Activated CD4-positive, alpha-beta T cell treated with anti-CD3 and anti-CD28 coated beads for 24 hours (primary cell): ENCODE measurements around the gene EDN1.
"Not testable (repeated sequence)": the region's sequence is repeated elsewhere in the genome, so short reads cannot be mapped to it uniquely, and the experiment has no call there.

Experiments
- DNase-seq, 2 donors: peaks; one replicate each; pipeline ENCODE4 v3.0.0-alpha.2; 2020; ENCODE audit warnings: low read depth in 2 of 2

Gene EDN1

GRCh38 chr6:12293931-12294807 lies 4.0 kb downstream of the EDN1 start:
- DNase-seq = no peak

- DNase-seq = no peak
Measured at GRCh38 chr6:12294851-12295536, 4.8 kb downstream of the EDN1 start.

- no peak for DNase-seq
Measured at GRCh38 chr6:12295558-12296254, 5.5 kb downstream of the EDN1 start.

GRCh38 chr6:12296255-12296573 lies 6.1 kb downstream of the EDN1 start:
- no peak for DNase-seq

DNA sequence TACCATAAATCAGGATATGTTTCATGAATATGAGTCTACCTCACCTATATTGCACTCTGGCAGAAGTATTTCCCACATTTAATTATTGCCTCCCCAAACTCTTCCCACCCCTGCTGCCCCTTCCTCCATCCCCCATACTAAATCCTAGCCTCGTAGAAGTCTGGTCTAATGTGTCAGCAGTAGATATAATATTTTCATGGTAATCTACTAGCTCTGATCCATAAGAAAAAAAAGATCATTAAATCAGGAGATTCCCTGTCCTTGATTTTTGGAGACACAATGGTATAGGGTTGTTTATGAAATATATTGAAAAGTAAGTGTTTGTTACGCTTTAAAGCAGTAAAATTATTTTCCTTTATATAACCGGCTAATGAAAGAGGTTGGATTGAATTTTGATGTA lies 6.4 kb downstream of the EDN1 start:
- no peak for DNase-seq

DNA sequence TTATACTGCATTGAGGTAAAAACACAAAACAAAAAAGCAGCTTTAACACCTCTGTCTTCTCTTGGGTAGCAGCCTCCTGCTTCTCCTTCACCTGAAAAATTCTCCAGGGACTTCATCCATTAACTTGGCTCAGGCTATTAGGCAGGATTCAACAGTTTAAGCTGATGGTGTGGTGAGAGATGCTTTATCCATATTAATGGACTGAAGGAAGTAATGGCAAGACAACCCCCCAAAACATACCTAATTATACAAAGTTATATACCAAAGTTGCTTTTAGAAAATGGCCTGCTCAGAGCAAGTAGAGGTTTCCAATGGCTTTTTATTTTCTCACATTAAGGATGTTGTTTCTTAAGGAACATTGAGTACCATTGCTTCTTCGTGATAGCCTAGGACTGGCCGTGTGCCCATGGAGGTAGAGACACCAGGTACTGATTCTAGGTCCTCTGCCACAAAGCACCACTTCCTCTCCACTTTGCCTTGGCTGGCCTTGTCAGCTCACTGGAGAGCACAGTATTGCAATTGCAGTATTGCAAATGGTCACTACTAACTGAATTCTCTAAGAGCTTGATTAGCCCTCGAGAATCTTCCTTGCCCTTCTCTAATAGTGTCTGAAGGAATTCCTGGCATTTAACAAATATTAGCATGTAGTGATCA lies 7.3 kb downstream of the EDN1 start:
- DNase-seq = no peak

DNA sequence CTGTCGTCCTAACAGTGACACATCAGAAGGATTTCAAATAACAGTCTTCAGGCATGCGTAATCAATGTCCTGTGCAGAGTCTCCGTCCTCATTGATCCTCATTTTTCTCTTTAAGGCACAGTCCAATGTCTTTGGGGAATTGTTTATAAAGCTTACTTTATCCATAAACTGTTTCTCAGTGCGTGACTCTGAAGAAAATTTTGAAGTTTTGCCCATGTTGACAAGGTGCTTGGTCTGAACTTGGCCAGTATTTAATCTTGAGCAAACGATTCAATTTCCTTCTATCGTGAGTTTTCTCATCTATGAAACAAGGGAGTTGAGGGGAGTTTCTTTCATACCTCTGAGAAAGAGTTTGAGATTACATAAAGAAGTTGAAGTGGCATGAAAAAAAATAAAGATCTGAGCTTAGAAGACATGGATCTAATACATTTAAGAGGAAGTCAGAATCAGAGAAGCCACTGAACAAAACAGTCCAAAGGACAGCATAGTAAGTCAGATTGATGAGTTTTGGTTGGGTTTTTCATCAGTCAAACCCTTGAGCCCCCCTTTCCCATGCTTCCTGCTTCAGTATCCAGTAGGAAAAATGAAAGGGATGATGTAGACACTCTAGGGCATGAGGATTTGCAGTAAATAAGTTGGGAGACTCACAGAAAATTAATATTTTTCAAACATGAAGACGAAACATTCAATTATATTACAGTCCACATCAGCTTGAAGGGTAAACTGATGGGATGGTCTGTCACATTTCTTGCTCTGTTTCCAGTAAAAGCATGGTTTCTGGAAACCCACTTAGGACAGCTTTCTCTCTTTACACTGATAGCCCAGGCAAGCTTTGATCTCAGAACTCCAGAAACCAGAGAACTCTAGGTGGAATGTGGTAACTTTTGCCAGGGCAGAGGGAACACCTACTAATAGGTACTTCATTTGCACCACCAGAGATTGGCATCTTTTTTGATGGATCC lies 8.1 kb downstream of the EDN1 start:
- no peak for DNase-seq

DNA sequence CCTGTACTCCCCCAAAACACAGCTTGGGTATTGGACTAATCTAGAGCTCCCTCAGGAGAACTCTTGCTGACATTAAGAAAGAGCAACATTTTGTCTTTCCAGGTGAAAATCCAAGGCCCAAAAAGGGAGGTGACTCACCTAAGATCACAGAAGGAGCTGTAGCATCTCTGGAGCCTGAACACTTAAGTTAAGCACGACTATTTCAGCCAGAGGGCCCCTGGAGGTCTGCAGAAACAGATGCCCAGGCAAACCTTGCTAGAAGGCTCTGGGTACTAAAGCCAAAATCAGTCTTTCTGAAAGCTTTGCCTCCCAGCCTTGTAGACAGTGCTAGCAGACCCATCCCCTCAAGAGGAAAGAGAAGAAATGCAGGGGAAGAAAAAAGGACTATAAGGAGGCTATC lies 8.8 kb downstream of the EDN1 start:
- no peak for DNase-seq

DNA sequence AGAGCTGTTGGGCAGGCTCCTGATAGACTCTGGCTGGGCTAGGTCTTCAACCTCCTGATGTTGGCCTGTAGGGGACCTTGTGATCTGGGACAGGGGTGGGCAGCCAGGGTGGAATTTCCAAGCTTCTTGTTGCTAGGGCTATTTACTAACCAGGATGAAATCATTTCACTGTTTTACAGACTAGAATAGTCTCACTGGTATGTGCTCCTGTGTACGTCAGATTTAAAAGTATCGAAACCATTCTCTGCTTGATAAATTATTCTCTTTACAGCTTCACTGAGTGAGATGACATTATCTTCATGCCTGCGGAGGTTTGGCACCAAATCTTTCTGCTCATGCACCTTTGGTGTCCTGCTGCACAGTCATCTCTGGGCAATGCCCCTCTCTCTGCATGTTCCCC lies 10.9 kb downstream of the EDN1 start:
- DNase-seq = no peak

DNA sequence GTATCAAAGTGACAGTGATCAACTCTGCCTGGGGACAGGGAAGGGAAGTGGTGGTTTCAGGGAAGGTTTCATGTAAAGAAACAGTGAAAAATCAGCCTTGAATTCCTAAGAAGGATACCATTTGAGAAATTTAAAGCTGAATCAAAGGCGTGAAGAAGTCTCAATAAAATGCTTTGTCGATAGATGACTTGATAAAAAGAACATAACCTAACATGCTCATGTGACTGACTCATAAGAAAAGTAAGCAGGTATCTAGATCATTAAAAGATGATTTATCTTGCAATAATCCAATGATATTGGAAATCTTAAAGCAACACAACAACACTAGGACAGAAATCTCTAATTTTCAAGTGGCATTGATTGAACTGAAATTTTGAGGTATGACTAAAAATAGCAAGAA lies 14.3 kb downstream of the EDN1 start:
- DNase-seq = no peak

GRCh38 chr6:12309070-12309469 lies 18.9 kb downstream of the EDN1 start:
- no peak for DNase-seq

- DNase-seq = no peak
Measured at GRCh38 chr6:12311106-12311505, 20.9 kb downstream of the EDN1 start.

DNA sequence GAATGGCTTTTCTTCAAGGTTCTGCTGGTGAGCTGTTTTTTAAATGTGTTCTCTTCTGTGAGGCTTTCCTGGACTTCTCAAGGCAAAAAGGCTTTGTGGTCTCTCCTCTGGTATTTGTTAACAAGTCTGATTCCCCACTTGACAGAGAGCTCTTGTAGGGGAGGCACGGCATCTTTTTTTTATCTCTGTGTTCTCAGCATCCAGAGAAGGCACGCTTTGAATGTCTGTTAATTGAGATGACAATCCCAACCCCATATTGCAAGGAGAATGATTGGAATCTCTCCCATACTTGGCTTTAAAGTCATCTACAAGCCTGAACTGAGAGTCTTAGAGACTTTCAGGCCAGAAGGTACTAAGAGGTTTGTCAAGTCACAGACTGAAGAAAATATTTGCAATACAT lies 22.6 kb downstream of the EDN1 start:
- no peak for DNase-seq

DNA sequence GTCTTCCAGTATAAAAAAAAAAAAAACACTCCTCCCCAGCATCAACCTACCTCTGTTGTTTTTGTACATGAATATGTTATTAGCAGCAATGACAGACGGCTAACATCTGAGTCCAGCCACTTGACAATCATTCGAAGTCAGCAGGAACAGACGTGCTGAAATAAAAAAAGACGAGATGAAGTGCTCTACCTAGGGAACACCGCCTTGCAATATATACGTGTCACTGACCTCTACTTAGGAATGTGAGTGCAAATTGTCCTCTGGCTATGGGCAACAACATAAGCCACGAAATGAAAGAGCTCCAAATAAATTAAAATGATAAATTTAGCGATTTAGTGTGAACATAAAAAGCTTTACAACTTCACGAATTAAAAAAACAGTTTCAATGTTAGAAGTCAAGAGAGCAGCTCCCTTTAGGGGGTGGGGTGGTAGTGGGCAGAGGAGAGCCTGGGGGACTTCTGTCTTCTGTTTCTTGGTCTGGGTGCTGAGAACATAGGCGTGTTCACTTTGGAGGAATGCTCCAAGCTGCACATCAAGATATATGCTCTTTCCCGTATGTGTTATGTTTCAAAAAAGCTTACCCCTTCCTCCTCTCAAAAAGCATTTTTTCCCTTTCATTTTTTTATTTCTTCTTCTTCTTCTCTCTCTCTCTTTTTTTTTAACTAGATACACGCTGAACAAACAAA lies 23.3 kb downstream of the EDN1 start:
- no peak for DNase-seq

- no peak for DNase-seq
Measured at GRCh38 chr6:12313992-12314589, 23.9 kb downstream of the EDN1 start.

DNA sequence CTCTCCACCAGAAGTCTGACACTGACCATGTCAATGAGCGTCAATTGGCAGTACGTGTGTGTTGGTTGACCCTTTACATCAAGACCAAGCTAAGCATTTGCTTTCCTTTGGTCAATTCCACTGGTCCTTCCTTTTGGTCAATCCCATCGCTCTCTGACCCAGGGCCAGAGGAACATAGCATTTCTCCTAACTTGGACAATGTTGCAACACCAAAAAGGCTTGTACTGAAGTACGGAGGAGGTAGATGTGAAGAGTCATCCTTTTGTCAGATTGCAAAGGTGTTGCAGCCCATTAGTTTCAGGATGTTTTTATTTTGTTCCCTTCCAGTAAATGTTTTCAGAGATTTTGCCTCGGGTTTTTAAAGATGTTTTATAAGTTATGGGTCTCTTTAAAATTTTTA lies 24.6 kb downstream of the EDN1 start:
- no peak for DNase-seq

- DNase-seq = no peak
Measured at GRCh38 chr6:12315292-12316081, 25.3 kb downstream of the EDN1 start.

DNA sequence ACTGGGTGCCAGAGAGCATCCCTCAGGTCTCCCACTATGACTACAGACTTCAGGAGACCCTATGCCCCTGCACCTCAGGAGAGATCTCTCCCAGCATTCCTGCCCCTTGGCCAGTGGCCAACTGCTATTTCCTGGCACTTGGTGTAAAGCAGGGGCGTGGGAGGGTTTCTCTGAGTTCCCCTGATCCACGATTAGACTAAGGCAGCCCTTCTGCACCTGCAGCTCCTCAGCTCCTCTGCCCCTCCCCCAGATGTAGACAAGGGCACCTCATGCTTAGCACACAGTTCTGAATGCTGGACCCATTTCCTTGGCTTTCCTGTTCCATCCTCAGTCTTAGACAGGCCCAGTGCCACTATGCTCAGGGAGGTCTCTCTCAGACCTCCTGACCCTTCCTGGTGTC lies 28.6 kb downstream of the EDN1 start:
- no peak for DNase-seq

- not testable (repeated sequence) for DNase-seq
Measured at GRCh38 chr6:12320074-12320473, 29.9 kb downstream of the EDN1 start.
